ENCODE results near the gene GALNT2.

DNA sequence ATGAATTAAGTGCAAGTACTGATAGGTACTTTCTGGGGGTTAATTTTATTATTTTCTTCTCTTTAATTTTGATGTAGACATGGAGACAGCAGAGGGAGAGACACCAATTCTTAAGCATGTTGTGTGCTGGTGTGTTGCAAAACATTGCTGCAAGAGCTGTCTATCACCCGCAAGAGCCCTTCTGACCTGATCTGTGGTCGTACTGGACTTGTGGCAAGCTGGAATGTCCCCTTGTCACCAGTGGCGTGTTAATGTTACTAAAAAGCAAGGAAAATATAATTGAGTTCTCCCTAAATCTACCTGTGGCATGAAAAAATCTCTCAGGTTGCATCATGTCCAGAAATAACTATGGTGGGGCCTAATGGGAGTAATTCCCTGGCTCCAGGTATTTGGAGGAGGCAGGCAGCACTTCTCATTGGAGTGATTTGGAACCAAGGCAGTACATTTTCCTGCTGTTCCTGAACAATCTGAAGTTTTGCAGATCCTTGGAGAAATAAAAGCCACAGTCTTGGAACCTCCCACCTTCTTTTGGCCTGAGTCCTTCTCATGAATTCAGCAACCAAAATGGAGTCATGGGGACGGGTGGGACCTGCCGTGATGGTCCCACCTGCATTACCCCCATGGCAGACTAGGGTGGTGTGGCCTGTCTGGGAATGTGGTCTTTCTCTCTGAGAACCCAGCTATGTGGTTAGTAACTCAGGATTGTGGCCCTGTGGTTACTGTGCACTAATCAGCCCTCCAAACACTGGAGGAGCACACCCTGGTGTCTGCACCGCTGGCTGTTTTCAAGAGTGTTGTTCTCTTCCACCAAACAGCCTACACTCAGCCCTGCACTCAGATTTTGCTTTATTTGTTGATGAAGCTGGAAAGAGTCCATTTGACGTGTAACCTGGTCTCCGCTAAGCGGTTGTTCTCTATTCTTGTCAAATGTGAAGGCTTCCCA is 57.4 kb downstream of the GALNT2 start:
- TF ChIP-seq, protein P1, sequence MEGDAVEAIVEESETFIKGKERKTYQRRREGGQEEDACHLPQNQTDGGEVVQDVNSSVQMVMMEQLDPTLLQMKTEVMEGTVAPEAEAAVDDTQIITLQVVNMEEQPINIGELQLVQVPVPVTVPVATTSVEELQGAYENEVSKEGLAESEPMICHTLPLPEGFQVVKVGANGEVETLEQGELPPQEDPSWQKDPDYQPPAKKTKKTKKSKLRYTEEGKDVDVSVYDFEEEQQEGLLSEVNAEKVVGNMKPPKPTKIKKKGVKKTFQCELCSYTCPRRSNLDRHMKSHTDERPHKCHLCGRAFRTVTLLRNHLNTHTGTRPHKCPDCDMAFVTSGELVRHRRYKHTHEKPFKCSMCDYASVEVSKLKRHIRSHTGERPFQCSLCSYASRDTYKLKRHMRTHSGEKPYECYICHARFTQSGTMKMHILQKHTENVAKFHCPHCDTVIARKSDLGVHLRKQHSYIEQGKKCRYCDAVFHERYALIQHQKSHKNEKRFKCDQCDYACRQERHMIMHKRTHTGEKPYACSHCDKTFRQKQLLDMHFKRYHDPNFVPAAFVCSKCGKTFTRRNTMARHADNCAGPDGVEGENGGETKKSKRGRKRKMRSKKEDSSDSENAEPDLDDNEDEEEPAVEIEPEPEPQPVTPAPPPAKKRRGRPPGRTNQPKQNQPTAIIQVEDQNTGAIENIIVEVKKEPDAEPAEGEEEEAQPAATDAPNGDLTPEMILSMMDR (IDR thresholded peaks at IDR 0.05), result no peak
- TF ChIP-seq POLR2A (IDR thresholded peaks at IDR 0.05), result no peak
